Uterus (tissue), 4 donors: ENCODE measurements around the gene HEATR3. TPM values are rescaled to one million over a fixed set of nuclear protein-coding genes. Genes with fewer than 3 reads are reported as not detected.

Source experiments
- DNase-seq, 2 donors: peaks; one replicate each; pipeline ENCODE4 v3.0.0-alpha.2; 2019 to 2020
- H3K27ac ChIP-seq, 2 donors: fragments of 200-600 bp; sonication (generic); 1 replicate in 1 of 2; 2 replicates in 1 of 2; pipeline ENCODE4 v1.5.1; 2016 to 2018
- H3K27me3 ChIP-seq, 2 donors: fragments of 200-600 bp; sonication (generic); one replicate each; pipeline ENCODE4 v1.5.1; 2018 to 2019; ENCODE audit warnings: control low read depth in 1 of 2
- H3K36me3 ChIP-seq, 2 donors: fragments of 200-600 bp; sonication (generic); one replicate each; pipeline ENCODE4 v1.5.1; 2019; ENCODE audit warnings: control low read depth in 1 of 2
- H3K4me1 ChIP-seq, 2 donors: fragments of 200-600 bp; sonication (generic); one replicate each; pipeline ENCODE4 v1.5.1; 2018 to 2019; ENCODE audit warnings: control low read depth in 1 of 2
- H3K4me3 ChIP-seq, 2 donors: fragments of 200-600 bp; sonication (generic); 1 replicate in 1 of 2; 2 replicates in 1 of 2; pipeline ENCODE4 v1.5.1; 2018 to 2019; ENCODE audit warnings: mild to moderate bottlenecking in 1 of 2
- H3K9me3 ChIP-seq, 2 donors: fragments of 200-600 bp; sonication (generic); one replicate each; pipeline ENCODE4 v1.5.1; 2019; ENCODE audit warnings: control low read depth in 1 of 2
- CTCF ChIP-seq, 4 experiments: fragments of 200-600 bp in 2 of 4; fragments of 450-650 bp in 2 of 4; sonication (generic) in 2 of 4; IDR thresholded peaks; one replicate each; pipeline ENCODE4 v1.5.1; 2016 to 2019; ENCODE audit warnings: antibody characterized with exemption in 4 of 4, mild to moderate bottlenecking in 2 of 4, moderate library complexity in 1 of 4
- POLR2A ChIP-seq, 2 donors: fragments of 450-650 bp; IDR thresholded peaks; one replicate each; pipeline ENCODE4 v1.6.1; 2016; ENCODE audit warnings: antibody characterized with exemption in 2 of 2, mild to moderate bottlenecking in 1 of 2, moderate library complexity in 1 of 2
- intact Hi-C: fragments of 100-400 bp; cut with DNase I; formaldehyde crosslinking; loops from one replicate; pipeline ENCODE4 v1.15.1; 2023; ENCODE audit warnings: low total_unique reads
- total RNA-seq, 4 donors: library from RNA; depleted of rRNA in 3 of 4; stranded (reverse); fragments of >200 nt in 3 of 4; gene quantifications; one replicate each; pipeline versions ENCODE4 v1.1.0 to v1.2.4, GENCODE V29; 2014 to 2023
- donor health status: DM: yes; HTN: yes; CAD: no.

Gene HEATR3
- total RNA-seq, 4 donors from 2014 or later = 8.2 to 53.0 (median 15.5) TPM

- intact Hi-C loops = loop anchor here (5.0 kb wide), 1 partner anchor 56 kb away; no protein-coding TSS in a partner anchor
- TF ChIP-seq CTCF (IDR thresholded peaks at IDR 0.05) (no peak), POLR2A (IDR thresholded peaks at IDR 0.05) (no peak)
- no peaks in the 10 kb centered on the region for H3K4me1 ChIP-seq
- no peaks in the 10 kb centered on the region for H3K9me3 ChIP-seq
- H3K4me3 ChIP-seq = no peak overlapping the region
- no peaks in the 10 kb centered on the region for H3K36me3 ChIP-seq
- DNase-seq = no peak
- H3K27me3 ChIP-seq = no peaks in the 10 kb centered on the region
- no peak overlapping the region for H3K27ac ChIP-seq
Observed at GRCh38 chr16:50151322-50151721, 85.6 kb downstream of the HEATR3 start.

- intact Hi-C loops = loop anchor here (5.0 kb wide), 1 partner anchor 56 kb away; no protein-coding TSS in a partner anchor
- H3K27me3 ChIP-seq = no peaks in the 10 kb centered on the region
- peak overlapping the region in 1 of 2 donors; percentile 80 for H3K4me3 ChIP-seq
- TF ChIP-seq POLR2A (IDR thresholded peaks at IDR 0.05) = no peak
- TF ChIP-seq CTCF (IDR thresholded peaks at IDR 0.05) = no peak
- no peaks in the 10 kb centered on the region for H3K36me3 ChIP-seq
- no peaks in the 10 kb centered on the region for H3K9me3 ChIP-seq
- H3K27ac ChIP-seq = peak overlapping the region; percentile 96 to 99
- DNase-seq = no peak
- no peaks in the 10 kb centered on the region for H3K4me1 ChIP-seq
Observed at GRCh38 chr16:50151756-50152155, 86.0 kb downstream of the HEATR3 start.

- peak; percentile 45 to 46 for DNase-seq
- no peaks in the 10 kb centered on the region for H3K4me1 ChIP-seq
- TF ChIP-seq POLR2A (IDR thresholded peaks at IDR 0.05) (no peak), CTCF (IDR thresholded peaks at IDR 0.05) (no peak)
- intact Hi-C loops = loop anchor here (5.0 kb wide), 1 partner anchor 55 kb away; no protein-coding TSS in a partner anchor
- H3K4me3 ChIP-seq = peak overlapping the region; percentile 80 to 91
- peak overlapping the region; percentile 96 to 99 for H3K27ac ChIP-seq
- H3K36me3 ChIP-seq = no peaks in the 10 kb centered on the region
- no peaks in the 10 kb centered on the region for H3K9me3 ChIP-seq
- no peaks in the 10 kb centered on the region for H3K27me3 ChIP-seq
Observed at GRCh38 chr16:50152351-50152806, 86.6 kb downstream of the HEATR3 start.

- intact Hi-C loops = loop anchor here (5.0 kb wide), 1 partner anchor 54 kb away; no protein-coding TSS in a partner anchor
- TF ChIP-seq CTCF (IDR thresholded peaks at IDR 0.05) (no peak), POLR2A (IDR thresholded peaks at IDR 0.05) (peak; percentile 67 to 92)
- Histone ChIP-seq H3K4me3 (peak within 1 kb of the TSS; percentile 80 to 91), H3K4me1 (no peaks in the 10 kb centered on the region), H3K36me3 (no peaks in the 10 kb centered on the region), H3K27ac (peak within 1 kb of the TSS; percentile 96 to 99), H3K9me3 (no peaks in the 10 kb centered on the region), H3K27me3 (no peaks in the 10 kb centered on the region)
- DNase-seq = peak; percentile 83 to 86
Observed at GRCh38 chr16:50152807-50153595, 87.2 kb downstream of the HEATR3 start, which contains the start of gene TENT4B. Gene TENT4B (plus strand): TSS chr16:50153306. CDS start chr16:50153622, 316 bp downstream.
